DND-41 (cell line): ENCODE data around the gene ALCAM.

ENCODE experiments used
- CTCF ChIP-seq: IDR thresholded peaks from 2 replicates; pipeline ENCODE4 v1.5.1; 2012; ENCODE audit warnings: borderline replicate concordance, low read length, moderate library complexity, mild to moderate bottlenecking; ENCODE audit not compliant: poor library complexity, severe bottlenecking; ENCODE audit errors: extremely low read depth
- EZH2 ChIP-seq: IDR thresholded peaks from 3 replicates; pipeline ENCODE4 v1.6.1; 2012; ENCODE audit warnings: borderline replicate concordance, low read depth, mild to moderate bottlenecking, moderate library complexity, low read length, inconsistent platforms; ENCODE audit not compliant: severe bottlenecking

DNA sequence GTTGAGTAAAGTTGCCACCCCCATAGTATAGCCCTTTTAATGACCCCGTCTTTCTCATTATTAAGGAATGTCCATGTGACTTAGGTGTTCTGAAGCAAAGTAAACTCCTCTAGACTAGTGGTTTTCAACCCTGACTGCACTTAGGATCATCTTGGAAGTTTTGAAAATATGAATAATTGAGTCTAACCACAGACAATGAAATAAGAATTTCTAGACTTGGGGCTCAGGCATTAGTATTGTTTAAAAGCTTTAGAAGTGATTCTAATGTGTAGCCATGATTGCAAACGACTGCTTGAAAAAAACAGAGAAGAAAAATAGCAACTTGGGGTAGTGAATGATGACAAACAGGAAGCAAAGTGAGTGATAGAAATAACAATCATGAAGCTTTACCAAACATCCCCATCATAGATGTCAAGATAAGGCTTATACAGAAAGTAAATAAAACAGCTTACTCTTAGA is 35.0 kb downstream of the ALCAM start:
- TF ChIP-seq CTCF (no peak), EZH2 (no peak)
